ENCODE results near the gene SERAC1. TPM values are rescaled to one million over a fixed set of nuclear protein-coding genes. Genes with fewer than 3 reads are reported as not detected.

Gene SERAC1
- total and polyA plus RNA-seq, 10 of the 15 experiments (the other 5 are each of a cell fraction or from before 2014, with no cell fraction given) = 0.76 to 2.9 (median 2.2) TPM

- no peak overlapping the region for H3K27ac ChIP-seq (ENCODE audit: control insufficient read depth, insufficient read depth)
- no TSS peak for BruUV-seq (replicated peaks)
- SMC1A ChIA-PET (ENCODE audit: uncharacterized antibody, unreplicated experiment) = interaction anchor here (1.1 kb wide), 1 partner anchor 24 kb away, joined by 3 read pairs; no protein-coding TSS in a partner anchor
- POLR2A ChIA-PET = no interaction called here
- no peaks in the 10 kb centered on the region for H3K27me3 ChIP-seq (replicated peaks in 1 of 2; ENCODE audit: control insufficient read depth in 2 of 2, insufficient read depth in 2 of 2, low read length in 1 of 2)
- no peaks in the 10 kb centered on the region; a peak in 1 of 4 replicates for H3K36me3 ChIP-seq (ENCODE audit: control insufficient read depth in 2 of 2, insufficient read depth in 2 of 2, low read length in 1 of 2)
- ATAC-seq (no peak), DNase-seq (ENCODE audit: low read depth, low spot score) (no peak), FAIRE-seq (no peak)
- CTCF ChIA-PET = interaction anchor here (0.7 to 3.0 kb wide), 7 partner anchors 9 to 970 kb away, joined by 3 to 16 read pairs (median 3); no protein-coding TSS in a partner anchor
- in situ Hi-C loops (cut with MboI) = no loop called here
- no peak overlapping the region for H3K9ac ChIP-seq (ENCODE audit: control insufficient read depth, insufficient read depth, low read length)
- intact Hi-C loops (cut with micrococcal nuclease; ENCODE audit: unreplicated experiment) = no loop called here
- H3K4me2 ChIP-seq (ENCODE audit: control insufficient read depth, insufficient read depth) = no peak overlapping the region
- no peak overlapping the region for H2AFZ ChIP-seq (ENCODE audit: control insufficient read depth, low read depth, low read length)
- H4K20me1 ChIP-seq (ENCODE audit: control insufficient read depth, insufficient read depth) = no peaks in the 10 kb centered on the region
- H3K4me1 ChIP-seq (ENCODE audit: control insufficient read depth, insufficient read depth, low read length) = no peaks in the 10 kb centered on the region
- no peak overlapping the region for H3K4me3 ChIP-seq
- TF ChIP-seq POLR2A (IDR thresholded peaks at IDR 0.05; ENCODE audit: low read depth, low read length) (no peak), YY1 (IDR thresholded peaks at IDR 0.05; ENCODE audit: low read depth, low read length) (no peak), CBX5 (IDR thresholded peaks at IDR 0.05; ENCODE audit: low read depth) (no peak), ATF3 (IDR thresholded peaks at IDR 0.05; ENCODE audit: borderline replicate concordance, extremely low read depth, low read depth, low read length) (no peak), SUZ12 (IDR thresholded peaks at IDR 0.05; ENCODE audit: unreplicated experiment) (no peak), SIN3A (IDR thresholded peaks at IDR 0.05; ENCODE audit: low read depth, low read length) (no peak), NFYA (IDR thresholded peaks at IDR 0.05; ENCODE audit: borderline replicate concordance, low read depth, low read length) (no peak), BACH1 (IDR thresholded peaks at IDR 0.05; ENCODE audit: borderline replicate concordance) (no peak), ZBTB4 (CRISPR knock-in tag; IDR thresholded peaks at IDR 0.05) (no peak)
- H3K9me3 ChIP-seq (replicated peaks; ENCODE audit: control insufficient read depth, insufficient read depth, low read length) = no peaks in the 10 kb centered on the region
- RAD21 ChIA-PET (ENCODE audit: unreplicated experiment) = no interaction called here
- H3K79me2 ChIP-seq (ENCODE audit: control insufficient read depth, insufficient read depth, low read length) = no peaks in the 10 kb centered on the region
These were observed 25.3 kb downstream of the SERAC1 start for GRCh38 chr6:158142789-158143188.

Measured in GM12878 (cell line).